Frontal cortex (tissue), 1 donor: ENCODE measurements around the gene EGFL6. TPM values are rescaled to one million over a fixed set of nuclear protein-coding genes. Genes with fewer than 3 reads are reported as not detected.

Experiments used
- total RNA-seq: library from RNA; depleted of rRNA; stranded (reverse); fragments of >200 nt; gene quantifications from one replicate; pipeline ENCODE4 v1.2.3, GENCODE V29; 2014

Gene EGFL6
- total RNA-seq, 1 donor from 2014 or later, result 0.82 TPM

Other genes starting within 250 kb of the EGFL6 start
- not detected for gene ATXN3L, start 249.5 kb upstream of the EGFL6 start, total RNA-seq
- gene TCEANC, start 83.5 kb downstream of the EGFL6 start, total RNA-seq, result 15.5 TPM
- gene RAB9A, start 119.5 kb downstream of the EGFL6 start, total RNA-seq, result 19.2 TPM
- 76.6 TPM for gene TRAPPC2, start 165.0 kb downstream of the EGFL6 start, total RNA-seq
- 15.9 TPM for gene OFD1, start 165.1 kb downstream of the EGFL6 start, total RNA-seq
- 380 TPM for gene GPM6B, start 247.5 kb downstream of the EGFL6 start, total RNA-seq